ENCODE measurements around the gene TIPARP. TPM values are rescaled to one million over a fixed set of nuclear protein-coding genes. Genes with fewer than 3 reads are reported as not detected.
A peak's percentile ranks its signal among the peaks of the same experiment; 100 is the strongest.

Gene TIPARP
- total and polyA plus RNA-seq, 2 of the 13 experiments (the other 11 are each of a cell fraction or from before 2014, with no cell fraction given), result 7.3 to 19.7 TPM

DNA sequence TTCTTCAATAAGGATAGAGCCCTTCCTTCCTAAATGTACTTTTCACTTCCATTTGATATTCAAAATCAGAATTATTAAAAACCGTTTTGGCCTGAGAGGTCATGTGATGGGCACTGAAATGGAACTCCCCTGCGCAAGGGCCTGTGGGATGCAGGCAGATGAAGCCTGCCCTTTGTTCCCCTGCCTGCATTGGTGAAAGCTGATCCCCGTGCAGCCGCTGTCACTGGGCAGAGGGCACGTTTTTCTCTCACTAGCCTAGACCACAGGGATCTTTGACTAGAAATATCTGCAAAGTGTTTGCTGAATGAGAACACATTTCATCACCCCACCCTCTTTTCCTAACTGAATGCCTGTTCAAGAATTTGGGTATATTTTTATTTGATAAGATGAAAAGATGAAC, 74.9 kb downstream of the TIPARP start (continued):
- TF ChIP-seq ZBTB14 (CRISPR knock-in tag; IDR thresholded peaks at IDR 0.05), result no peak
- TF ChIP-seq, protein P1, sequence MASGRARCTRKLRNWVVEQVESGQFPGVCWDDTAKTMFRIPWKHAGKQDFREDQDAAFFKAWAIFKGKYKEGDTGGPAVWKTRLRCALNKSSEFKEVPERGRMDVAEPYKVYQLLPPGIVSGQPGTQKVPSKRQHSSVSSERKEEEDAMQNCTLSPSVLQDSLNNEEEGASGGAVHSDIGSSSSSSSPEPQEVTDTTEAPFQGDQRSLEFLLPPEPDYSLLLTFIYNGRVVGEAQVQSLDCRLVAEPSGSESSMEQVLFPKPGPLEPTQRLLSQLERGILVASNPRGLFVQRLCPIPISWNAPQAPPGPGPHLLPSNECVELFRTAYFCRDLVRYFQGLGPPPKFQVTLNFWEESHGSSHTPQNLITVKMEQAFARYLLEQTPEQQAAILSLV (CRISPR knock-in tag; IDR thresholded peaks at IDR 0.05; ENCODE audit: borderline replicate concordance), result no peak
- TF ChIP-seq CEBPB (IDR thresholded peaks at IDR 0.05; ENCODE audit: borderline replicate concordance, low read depth, low read length), result no peak
- TF ChIP-seq MTERF4 (CRISPR knock-in tag; IDR thresholded peaks at IDR 0.05), result no peak
- peak; percentile 84 for TF ChIP-seq POGZ (CRISPR knock-in tag; IDR thresholded peaks at IDR 0.05)
- TF ChIP-seq ESRRA (CRISPR knock-in tag; IDR thresholded peaks at IDR 0.05; ENCODE audit: low read depth), result no peak
- peak; percentile 88 for TF ChIP-seq BHLHE40 (IDR thresholded peaks at IDR 0.05; ENCODE audit: low read length)
- no peak for TF ChIP-seq KLF16 (CRISPR knock-in tag; IDR thresholded peaks at IDR 0.05)
- TF ChIP-seq PHF20 (CRISPR knock-in tag; IDR thresholded peaks at IDR 0.05), result peak; percentile 9; the same call in 1 of the 2 replicates
- 0 out of 2 replicates have a peak, but pooled peaks have one; percentile 38 for TF ChIP-seq REPIN1 (CRISPR knock-in tag; IDR thresholded peaks at IDR 0.05; ENCODE audit: borderline replicate concordance, low read depth)
- TF ChIP-seq SP140L (CRISPR knock-in tag; IDR thresholded peaks at IDR 0.05; ENCODE audit: borderline replicate concordance), result no peak
- TF ChIP-seq SOX5 (CRISPR knock-in tag; IDR thresholded peaks at IDR 0.05; ENCODE audit: borderline replicate concordance), result peak; percentile 59; the same call in 1 of the 2 replicates
- TF ChIP-seq HDAC1 (CRISPR knock-in tag; IDR thresholded peaks at IDR 0.05), result 0 out of 2 replicates have a peak, but pooled peaks have one; percentile 15
- TF ChIP-seq ZSCAN5A (CRISPR knock-in tag; IDR thresholded peaks at IDR 0.05; ENCODE audit: borderline replicate concordance), result no peak
- TF ChIP-seq NR0B2 (CRISPR knock-in tag; IDR thresholded peaks at IDR 0.05), result no peak
- TF ChIP-seq NR2F6 (IDR thresholded peaks at IDR 0.05), result no peak
- TF ChIP-seq NR2F6 (CRISPR knock-in tag; IDR thresholded peaks at IDR 0.05), result 0 out of 2 replicates have a peak, but pooled peaks have one; percentile 12
- no peak for TF ChIP-seq EHMT2 (IDR thresholded peaks at IDR 0.05; ENCODE audit: borderline replicate concordance, low read depth, low read length)
- no peak for TF ChIP-seq NFYB (CRISPR knock-in tag; IDR thresholded peaks at IDR 0.05)
- TF ChIP-seq, protein P2, sequence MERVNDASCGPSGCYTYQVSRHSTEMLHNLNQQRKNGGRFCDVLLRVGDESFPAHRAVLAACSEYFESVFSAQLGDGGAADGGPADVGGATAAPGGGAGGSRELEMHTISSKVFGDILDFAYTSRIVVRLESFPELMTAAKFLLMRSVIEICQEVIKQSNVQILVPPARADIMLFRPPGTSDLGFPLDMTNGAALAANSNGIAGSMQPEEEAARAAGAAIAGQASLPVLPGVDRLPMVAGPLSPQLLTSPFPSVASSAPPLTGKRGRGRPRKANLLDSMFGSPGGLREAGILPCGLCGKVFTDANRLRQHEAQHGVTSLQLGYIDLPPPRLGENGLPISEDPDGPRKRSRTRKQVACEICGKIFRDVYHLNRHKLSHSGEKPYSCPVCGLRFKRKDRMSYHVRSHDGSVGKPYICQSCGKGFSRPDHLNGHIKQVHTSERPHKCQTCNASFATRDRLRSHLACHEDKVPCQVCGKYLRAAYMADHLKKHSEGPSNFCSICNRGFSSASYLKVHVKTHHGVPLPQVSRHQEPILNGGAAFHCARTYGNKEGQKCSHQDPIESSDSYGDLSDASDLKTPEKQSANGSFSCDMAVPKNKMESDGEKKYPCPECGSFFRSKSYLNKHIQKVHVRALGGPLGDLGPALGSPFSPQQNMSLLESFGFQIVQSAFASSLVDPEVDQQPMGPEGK (CRISPR knock-in tag; IDR thresholded peaks at IDR 0.05), result no peak
- no peak for TF ChIP-seq NR1H2 (CRISPR knock-in tag; IDR thresholded peaks at IDR 0.05; ENCODE audit: borderline replicate concordance, low read depth)
- 0 out of 2 replicates have a peak, but pooled peaks have one; percentile 10 for TF ChIP-seq RARA (CRISPR knock-in tag; IDR thresholded peaks at IDR 0.05)
- TF ChIP-seq PREB (CRISPR knock-in tag; IDR thresholded peaks at IDR 0.05), result no peak
